NCI-H748 treated with DMSO at 0.1 percent for 48 hours (cell line): ENCODE data around the gene MASP1.

Experiments used
- DNase-seq: peaks from one replicate; lab custom pipeline; 2025; lab: John Stamatoyannopoulos, UW

MASP1 gene

DNA sequence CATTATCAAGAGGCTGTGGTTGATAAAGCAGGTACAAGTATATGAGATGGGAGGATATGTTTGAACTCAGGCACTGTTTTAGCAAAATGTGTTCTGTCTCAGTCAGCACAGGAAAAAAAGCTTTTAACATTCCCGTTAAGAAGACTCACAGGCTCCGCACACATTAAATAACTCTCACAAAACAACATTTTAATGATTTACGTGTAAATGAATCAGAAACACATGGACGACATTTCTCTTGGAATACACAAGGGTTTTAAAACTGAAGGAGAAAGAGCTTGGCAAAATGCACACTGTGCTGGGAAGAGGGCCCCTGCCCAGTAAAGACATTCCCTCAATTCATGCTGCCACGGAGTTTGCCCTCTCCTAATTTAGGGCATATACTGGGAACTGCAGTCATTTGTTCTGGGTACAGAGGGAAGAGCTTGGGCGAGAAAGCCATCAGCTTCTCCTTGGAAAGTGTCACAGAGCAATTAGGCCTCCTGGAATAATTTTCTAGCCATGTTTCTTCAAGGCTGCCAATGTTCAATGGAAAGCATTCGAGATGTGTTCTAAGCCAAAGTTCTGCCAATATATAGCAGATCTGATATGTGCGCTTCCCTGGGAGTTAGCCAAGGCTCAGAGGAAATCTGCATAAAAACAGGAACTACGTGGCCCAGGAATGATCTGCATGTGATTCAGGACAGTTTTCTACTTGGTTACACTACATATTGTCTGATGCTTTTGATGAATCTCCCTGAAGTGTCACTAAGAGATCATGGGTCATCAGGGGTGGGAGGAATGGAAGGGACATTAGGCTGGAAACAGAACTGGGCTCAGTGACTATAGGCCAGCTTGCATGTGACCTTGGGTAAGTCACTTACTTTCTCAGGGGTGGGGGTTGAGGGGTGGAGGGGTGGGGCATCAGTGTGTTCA lies 2.2 kb upstream of the MASP1 start:
- DNase-seq = no peak

GRCh38 chr3:187292631-187293515 lies 1.3 kb upstream of the MASP1 start:
- no peak for DNase-seq

DNA sequence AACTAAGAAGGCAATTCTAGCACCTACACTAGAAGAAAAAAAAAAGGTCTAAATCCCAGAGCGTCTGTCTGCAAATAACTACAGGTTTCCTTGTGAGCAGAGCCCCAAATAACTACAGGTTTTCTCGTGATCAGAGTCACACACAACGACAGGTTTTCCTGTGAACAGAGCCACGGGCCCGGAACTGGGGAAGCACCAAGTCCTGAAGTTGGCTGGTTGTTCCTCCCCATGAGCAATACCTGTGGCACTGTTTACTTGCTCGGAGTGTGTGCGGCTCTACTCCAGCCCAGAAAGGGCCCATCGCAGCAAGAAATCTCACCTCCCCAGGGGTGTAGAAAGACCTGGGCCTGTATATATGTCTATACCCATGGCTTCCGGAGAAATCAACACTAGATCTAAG lies 644 bp upstream of the MASP1 start:
- DNase-seq = no peak

DNA sequence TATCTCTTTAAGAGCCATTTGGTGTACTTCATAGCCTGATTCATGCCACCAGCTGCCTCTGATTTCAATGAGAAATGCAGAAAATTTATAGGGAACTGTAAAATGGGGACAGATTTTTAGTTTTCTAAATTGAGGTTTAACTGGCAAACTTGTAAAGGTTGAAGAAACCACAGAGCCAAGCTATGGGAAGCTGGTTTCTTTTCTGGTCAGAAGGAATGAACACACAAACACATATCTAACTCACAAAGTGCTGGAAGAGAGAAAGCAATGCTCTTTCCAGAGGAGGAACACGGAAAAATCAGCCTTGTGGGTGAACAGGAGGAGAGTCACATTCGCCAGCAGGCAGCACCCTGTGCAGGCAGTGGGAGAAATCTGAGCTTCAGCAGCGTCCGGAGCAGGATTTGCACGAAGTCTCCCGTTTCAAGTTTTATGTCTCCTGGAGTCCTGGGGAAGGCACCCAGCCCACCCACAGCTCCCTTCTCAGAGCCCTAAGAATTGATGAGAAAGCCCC lies 481 bp downstream of the MASP1 start:
- DNase-seq = no peak

GRCh38 chr3:187290503-187290902 lies 1.0 kb downstream of the MASP1 start:
- no peak for DNase-seq

- no peak for DNase-seq
Measured at GRCh38 chr3:187288855-187289605, 2.5 kb downstream of the MASP1 start.

DNA sequence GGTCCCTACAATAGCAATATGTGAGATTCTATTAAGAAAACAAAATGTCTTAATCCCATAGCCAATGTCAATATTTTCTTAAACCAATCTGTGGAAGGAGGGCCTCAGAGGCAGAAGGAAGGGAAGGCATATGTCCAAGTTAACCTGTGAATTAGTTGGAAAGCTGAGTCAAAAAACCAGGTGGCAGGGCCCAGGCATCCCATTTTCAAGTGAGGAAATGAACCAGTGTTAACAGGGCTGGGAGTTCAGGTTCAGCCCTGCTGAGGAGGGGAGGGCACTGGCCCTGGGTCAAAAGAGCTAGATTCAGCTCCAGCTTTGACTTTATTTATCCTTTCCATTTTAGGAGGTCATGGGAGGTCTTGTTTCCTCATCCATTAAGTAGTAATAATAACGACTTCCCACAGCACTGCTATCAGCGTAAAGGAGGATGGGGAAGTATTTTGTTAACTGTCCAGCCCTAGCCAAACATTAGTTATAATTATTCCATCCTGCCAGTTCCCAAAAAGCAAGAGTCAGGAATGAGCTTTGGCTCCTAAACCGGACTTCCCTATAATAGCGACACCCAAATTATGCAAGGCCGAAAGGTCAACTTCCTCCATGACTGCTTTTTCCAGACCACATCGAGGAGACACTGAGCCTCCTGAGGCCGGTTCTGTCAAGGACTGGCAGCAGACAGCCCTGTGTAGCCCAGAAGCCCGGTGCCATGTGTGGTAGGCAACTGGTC lies 3.2 kb downstream of the MASP1 start:
- DNase-seq = no peak

DNA sequence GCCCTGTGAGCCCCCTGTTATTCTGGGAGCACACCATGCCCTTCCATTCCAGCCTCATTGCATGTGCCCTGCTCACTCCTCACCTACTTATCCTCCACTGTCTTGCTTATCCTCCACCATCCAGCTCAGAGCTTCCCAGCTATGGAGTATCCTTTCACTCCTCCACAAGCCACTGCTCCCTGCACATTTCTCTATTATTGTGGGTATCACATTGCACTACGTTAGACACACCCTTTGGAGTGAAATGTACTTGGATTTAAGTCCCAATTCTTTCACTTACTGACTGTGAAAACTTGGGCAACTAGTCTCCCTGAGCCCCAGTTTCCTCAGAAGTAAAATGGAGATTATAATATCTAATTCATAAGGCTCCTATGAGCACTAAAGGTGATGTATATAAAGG lies 4.3 kb downstream of the MASP1 start:
- DNase-seq = no peak

DNA sequence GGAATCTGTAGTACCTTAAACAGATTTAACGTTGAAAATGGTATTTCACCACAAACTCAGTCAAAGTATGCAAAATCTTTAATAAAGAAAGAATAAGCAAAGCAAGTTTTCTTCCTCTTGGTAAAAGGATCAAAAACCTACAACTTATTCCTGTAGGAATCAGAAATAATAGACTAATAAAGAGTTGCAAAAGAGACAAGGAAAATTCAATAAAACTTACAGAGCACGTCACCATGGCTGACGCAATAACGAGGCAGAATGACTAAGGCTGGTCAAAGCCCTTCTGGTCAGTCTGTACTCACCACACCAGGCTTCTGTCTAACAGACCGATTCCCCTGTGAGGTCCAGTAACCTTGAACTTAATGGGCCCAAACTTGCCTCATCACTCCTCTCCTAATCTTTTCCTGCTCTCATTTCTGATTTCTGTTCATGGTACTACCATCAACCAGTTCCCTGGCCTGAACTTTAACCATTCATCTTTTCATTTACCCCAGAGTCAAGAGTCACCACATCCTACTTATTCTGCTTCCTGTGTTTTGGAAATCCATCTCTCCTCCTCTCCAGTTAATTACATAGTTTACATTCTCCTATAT lies 5.0 kb downstream of the MASP1 start:
- DNase-seq = no peak

GRCh38 chr3:187281191-187281714 lies 10.3 kb downstream of the MASP1 start:
- no peak for DNase-seq

DNA sequence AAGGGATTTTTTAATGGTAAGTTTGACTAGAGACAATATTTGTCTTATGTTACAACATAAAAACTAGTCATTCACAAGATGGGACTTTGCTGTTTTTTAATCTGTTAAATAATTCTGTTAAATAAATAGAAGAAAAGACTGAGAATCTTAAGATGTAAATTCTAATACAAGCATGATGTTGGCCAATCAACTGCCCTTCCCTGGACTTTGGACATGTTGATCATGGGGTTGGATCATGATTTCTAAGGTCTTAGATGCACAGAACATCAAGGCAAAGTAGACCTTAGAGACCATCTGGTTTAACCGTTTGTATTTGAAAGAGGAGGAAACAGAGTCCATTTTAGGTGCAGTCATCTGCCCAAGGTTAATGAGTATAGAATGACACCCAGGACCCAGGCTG lies 10.9 kb downstream of the MASP1 start:
- no peak for DNase-seq

DNA sequence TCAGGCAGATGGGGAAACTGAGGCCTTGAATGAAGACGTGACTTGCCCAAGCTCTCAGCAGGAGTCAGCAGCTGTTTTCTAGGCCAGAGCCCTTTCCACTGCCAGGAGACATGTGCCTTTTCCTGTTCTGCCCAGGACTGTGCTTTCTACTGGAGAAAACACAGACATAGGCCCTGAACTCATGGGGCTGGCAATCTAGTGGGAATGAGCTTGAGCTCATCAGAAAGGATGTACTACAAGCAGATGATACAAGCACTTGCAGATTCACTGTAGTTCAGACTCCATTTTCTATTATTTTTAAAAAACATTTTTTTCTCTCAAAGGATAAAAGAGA lies 14.4 kb downstream of the MASP1 start:
- DNase-seq = no peak

DNA sequence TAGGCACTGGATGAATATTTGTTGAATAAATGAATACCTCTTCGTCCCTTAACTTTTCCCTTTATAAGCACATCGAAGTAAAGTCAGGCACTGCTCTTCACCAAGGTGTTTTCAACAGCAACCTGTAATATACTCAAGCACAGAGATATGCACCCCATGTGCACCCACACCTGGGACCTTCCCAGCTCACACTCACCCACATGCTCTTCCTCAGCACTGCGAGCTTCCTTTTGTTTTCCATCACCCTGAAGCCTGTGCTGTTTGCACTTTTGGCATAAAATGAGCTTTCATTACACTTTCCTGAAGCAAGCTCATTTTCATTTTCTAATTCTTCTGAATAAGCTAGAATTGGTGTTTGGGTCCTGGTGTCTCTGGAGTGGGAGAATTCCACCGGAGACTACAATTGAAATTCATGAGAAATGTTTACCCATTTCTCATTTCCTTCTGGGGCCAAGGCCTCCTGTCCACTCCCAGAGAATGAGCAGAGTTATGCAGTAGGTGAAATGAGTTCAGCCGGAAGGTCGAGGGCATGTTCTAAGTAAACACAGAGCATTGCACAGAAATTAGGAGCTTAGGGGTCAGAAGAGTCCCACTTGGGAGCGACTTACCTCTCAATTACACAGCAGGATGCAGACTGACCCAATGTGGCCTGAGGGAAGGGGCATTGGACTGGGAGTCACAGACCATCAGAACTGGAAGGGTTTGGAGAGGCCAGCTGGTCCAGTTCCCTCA lies 15.0 kb downstream of the MASP1 start:
- DNase-seq = no peak

DNA sequence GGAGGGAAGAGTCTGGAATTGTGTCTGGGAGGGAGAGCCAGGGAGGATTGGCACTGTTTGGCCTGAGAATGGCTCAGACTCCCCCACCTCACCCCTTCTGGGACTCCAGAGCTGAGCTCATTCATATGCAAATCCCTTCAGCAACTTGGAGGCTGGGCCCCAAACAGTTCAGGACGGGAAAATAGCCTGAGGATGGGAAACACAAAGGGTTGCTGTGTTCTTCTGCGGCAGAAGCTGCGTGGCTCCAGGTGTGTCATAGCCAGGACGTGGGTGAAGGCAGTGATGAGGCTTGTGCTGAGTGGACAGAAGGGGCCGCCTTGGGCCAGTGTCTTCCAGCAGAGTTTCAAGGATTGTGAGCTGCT lies 16.6 kb downstream of the MASP1 start:
- DNase-seq = no peak

- no peak for DNase-seq
Measured at GRCh38 chr3:187274315-187274976, 17.1 kb downstream of the MASP1 start.

DNA sequence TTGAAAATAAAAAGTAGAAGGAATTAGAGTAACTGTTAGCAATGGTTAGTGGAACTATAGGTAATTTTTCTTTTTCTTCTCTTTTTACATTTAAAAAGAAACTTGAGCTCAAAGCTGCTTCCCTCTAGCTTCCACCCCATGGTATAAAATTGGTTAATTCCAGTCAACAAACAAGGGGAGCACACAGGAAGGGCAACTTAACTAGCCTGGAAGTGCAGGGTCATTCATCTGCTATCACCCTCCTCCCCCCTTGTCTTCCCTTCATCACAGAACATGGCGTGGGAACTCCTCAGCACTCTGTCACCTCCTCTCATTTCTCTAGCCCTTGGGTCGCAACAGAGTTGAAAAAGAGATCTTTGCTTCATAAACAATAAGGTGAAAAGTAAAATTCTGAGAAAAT lies 20.0 kb downstream of the MASP1 start:
- DNase-seq = no peak

GRCh38 chr3:187269486-187269885 lies 22.1 kb downstream of the MASP1 start:
- no peak for DNase-seq

GRCh38 chr3:187267306-187267705 lies 24.2 kb downstream of the MASP1 start:
- DNase-seq = no peak

- DNase-seq = no peak
Measured at GRCh38 chr3:187266691-187267090, 24.8 kb downstream of the MASP1 start.

GRCh38 chr3:187265461-187265955 lies 26.0 kb downstream of the MASP1 start:
- DNase-seq = no peak
